Medulla oblongata (tissue), 1 donor: ENCODE measurements around the gene TRPM2.
"Not testable (repeated sequence)": the region's sequence is repeated elsewhere in the genome, so short reads cannot be mapped to it uniquely, and the experiment has no call there.

Experiments used
- DNase-seq: peaks from one replicate; pipeline ENCODE4 v3.0.0-alpha.2; 2015; ENCODE audit errors: extremely low spot score

TRPM2 gene

GRCh38 chr21:44375281-44375651, 21.8 kb downstream of the TRPM2 start:
- DNase-seq: peak; percentile 43

GRCh38 chr21:44375761-44376241, 22.4 kb downstream of the TRPM2 start:
- DNase-seq: no peak

GRCh38 chr21:44376606-44377005, 23.2 kb downstream of the TRPM2 start:
- no peak for DNase-seq

GRCh38 chr21:44377201-44377921, 23.9 kb downstream of the TRPM2 start:
- DNase-seq: no peak

GRCh38 chr21:44377922-44378645, 24.7 kb downstream of the TRPM2 start:
- no peak for DNase-seq

GRCh38 chr21:44378646-44379514, 25.5 kb downstream of the TRPM2 start:
- DNase-seq: no peak

GRCh38 chr21:44379515-44379848, 26.1 kb downstream of the TRPM2 start:
- DNase-seq: no peak

GRCh38 chr21:44379991-44380865, 26.8 kb downstream of the TRPM2 start:
- no peak for DNase-seq

GRCh38 chr21:44380876-44381275, 27.5 kb downstream of the TRPM2 start:
- DNase-seq: no peak

GRCh38 chr21:44381874-44382273, 28.5 kb downstream of the TRPM2 start:
- no peak for DNase-seq

- no peak for DNase-seq
These were observed 29.1 kb downstream of the TRPM2 start for GRCh38 chr21:44382536-44382935.

- no peak for DNase-seq
These were observed 29.8 kb downstream of the TRPM2 start for GRCh38 chr21:44383216-44383615.

- no peak for DNase-seq
These were observed 31.5 kb downstream of the TRPM2 start for GRCh38 chr21:44384968-44385367.

- DNase-seq: no peak
These were observed 35.9 kb downstream of the TRPM2 start for GRCh38 chr21:44389335-44389734.

- no peak for DNase-seq
These were observed 37.5 kb downstream of the TRPM2 start for GRCh38 chr21:44390886-44391285.

GRCh38 chr21:44391345-44392091, 38.1 kb downstream of the TRPM2 start:
- DNase-seq: peak; percentile 38

GRCh38 chr21:44392185-44392584, 38.8 kb downstream of the TRPM2 start:
- no peak for DNase-seq

GRCh38 chr21:44392916-44393315, 39.5 kb downstream of the TRPM2 start:
- DNase-seq: no peak

- no peak for DNase-seq
These were observed 41.3 kb downstream of the TRPM2 start for GRCh38 chr21:44394733-44395132.

GRCh38 chr21:44395260-44395659, 41.8 kb downstream of the TRPM2 start:
- no peak for DNase-seq

- DNase-seq: not testable (repeated sequence)
These were observed 43.4 kb downstream of the TRPM2 start for GRCh38 chr21:44396803-44397202.
